Mesothelial cell of epicardium (in vitro differentiated cells): ENCODE data around the gene AAR2. TPM values are rescaled to one million over a fixed set of nuclear protein-coding genes. Genes with fewer than 3 reads are reported as not detected.
A peak's percentile ranks its signal among the peaks of the same experiment; 100 is the strongest.

Source experiments
- DNase-seq, 2 experiments: peaks; one replicate each; pipeline ENCODE4 v3.0.0; 2021; ENCODE audit warnings: low spot score in 2 of 2; ENCODE audit not compliant: unreplicated experiment in 2 of 2
- H3K27ac Mint-ChIP-seq: 2 replicates; pipeline ENCODE4 v1.8.0; 2021; ENCODE audit warnings: mixed read lengths
- H3K27me3 Mint-ChIP-seq: 2 replicates; pipeline ENCODE4 v1.8.0; 2021; ENCODE audit warnings: low read depth, mixed read lengths
- H3K36me3 Mint-ChIP-seq: 2 replicates; pipeline ENCODE4 v1.8.0; 2021; ENCODE audit warnings: mixed read lengths
- H3K4me1 Mint-ChIP-seq: 2 replicates; pipeline ENCODE4 v1.8.0; 2021; ENCODE audit warnings: mixed read lengths
- H3K4me3 Mint-ChIP-seq: 2 replicates; pipeline ENCODE4 v1.8.0; 2021; ENCODE audit warnings: mild to moderate bottlenecking, moderate library complexity, mixed read lengths
- H3K9me3 Mint-ChIP-seq: 2 replicates; pipeline ENCODE4 v1.8.0; 2021; ENCODE audit warnings: mixed read lengths
- CTCF ChIP-seq: fragments of 200-600 bp; sonication (generic); IDR thresholded peaks from one replicate; pipeline ENCODE4 v1.5.0; 2021; ENCODE audit warnings: antibody characterized with exemption; ENCODE audit not compliant: unreplicated experiment
- total RNA-seq: library from RNA; stranded (reverse); gene quantifications from 3 replicates; pipeline ENCODE4 v1.2.1, GENCODE V29; 2021

AAR2 gene
- total RNA-seq, 1 donor from 2014 or later, result 30.6 TPM

- H3K27me3 Mint-ChIP-seq, result peaks cover 34% of the 10 kb centered on the region
Observed at GRCh38 chr20:36279776-36280175, 43.5 kb downstream of the AAR2 start.

GRCh38 chr20:36281785-36282380, 45.6 kb downstream of the AAR2 start:
- no peaks in the 10 kb centered on the region for H3K4me1 Mint-ChIP-seq
- TF ChIP-seq CTCF, result no peak
- no peak overlapping the region for H3K4me3 Mint-ChIP-seq
- peaks cover 3% of the 10 kb centered on the region for H3K9me3 Mint-ChIP-seq
- no peaks in the 10 kb centered on the region for H3K36me3 Mint-ChIP-seq
- no peak overlapping the region for H3K27ac Mint-ChIP-seq
- peaks cover 42% of the 10 kb centered on the region for H3K27me3 Mint-ChIP-seq
- peak in 1 of 2 experiments; percentile 7 for DNase-seq

More at GRCh38 chr20:36279776-36280175, 43.5 kb downstream of the AAR2 start:
- Mint-ChIP-seq H3K36me3 (no peaks in the 10 kb centered on the region), H3K9me3 (peaks cover 3% of the 10 kb centered on the region), H3K27ac (no peak overlapping the region), H3K4me3 (no peak overlapping the region), H3K4me1 (no peaks in the 10 kb centered on the region)
- TF ChIP-seq CTCF, result no peak
- DNase-seq, result no peak

GRCh38 chr20:36284751-36285150, 48.5 kb downstream of the AAR2 start:
- no peak overlapping the region for H3K27ac Mint-ChIP-seq
- no peak for DNase-seq
- no peaks in the 10 kb centered on the region for H3K36me3 Mint-ChIP-seq
- peaks cover 58% of the 10 kb centered on the region for H3K27me3 Mint-ChIP-seq
- H3K4me1 Mint-ChIP-seq, result no peaks in the 10 kb centered on the region
- no peak for TF ChIP-seq CTCF
- peaks cover 10% of the 10 kb centered on the region for H3K9me3 Mint-ChIP-seq
- H3K4me3 Mint-ChIP-seq, result no peak overlapping the region

- no peak overlapping the region for H3K27ac Mint-ChIP-seq
- H3K27me3 Mint-ChIP-seq, result peaks cover 64% of the 10 kb centered on the region
- no peaks in the 10 kb centered on the region for H3K36me3 Mint-ChIP-seq
- no peaks in the 10 kb centered on the region for H3K4me1 Mint-ChIP-seq
- peak in 1 of 2 experiments; percentile 19 for DNase-seq
- peaks cover 10% of the 10 kb centered on the region for H3K9me3 Mint-ChIP-seq
- TF ChIP-seq CTCF, result no peak
- no peak overlapping the region for H3K4me3 Mint-ChIP-seq
Observed at GRCh38 chr20:36285746-36286447, 49.6 kb downstream of the AAR2 start.

GRCh38 chr20:36297656-36298055, 61.4 kb downstream of the AAR2 start:
- H3K27ac Mint-ChIP-seq, result no peak overlapping the region
- H3K9me3 Mint-ChIP-seq, result no peaks in the 10 kb centered on the region
- H3K4me1 Mint-ChIP-seq, result no peaks in the 10 kb centered on the region
- DNase-seq, result no peak
- H3K27me3 Mint-ChIP-seq, result peaks cover 83% of the 10 kb centered on the region
- H3K36me3 Mint-ChIP-seq, result no peaks in the 10 kb centered on the region
- H3K4me3 Mint-ChIP-seq, result no peak overlapping the region
- no peak for TF ChIP-seq CTCF
